ENCODE data around the gene TBC1D8.

- TF ChIP-seq POLR2AphosphoS5 (IDR thresholded peaks at IDR 0.05; ENCODE audit: borderline replicate concordance, low read depth, low read length) = no peak
- no peak for TF ChIP-seq EZH2 (IDR thresholded peaks at IDR 0.05)
Observed at GRCh38 chr2:100978582-100979191, 172.5 kb downstream of the TBC1D8 start.
